Fibroblast of peridontal ligament (primary cell): ENCODE results near the gene ERC2.
A peak's percentile ranks its signal among the peaks of the same experiment; 100 is the strongest.

Experiments used
- DNase-seq: peaks from one replicate; pipeline ENCODE4 v3.0.0-alpha.2; 2010; ENCODE audit errors: extremely low read depth

Gene ERC2

GRCh38 chr3:55934771-55935170 is 533.5 kb downstream of the ERC2 start:
- no peak for DNase-seq

GRCh38 chr3:55929154-55929869 is 539.0 kb downstream of the ERC2 start:
- DNase-seq: no peak

- DNase-seq: no peak
These were observed 544.6 kb downstream of the ERC2 start for GRCh38 chr3:55923626-55924025.

GRCh38 chr3:55923207-55923606 is 545.1 kb downstream of the ERC2 start:
- DNase-seq: no peak

GRCh38 chr3:55912880-55913279 is 555.4 kb downstream of the ERC2 start:
- DNase-seq: no peak

GRCh38 chr3:55911266-55911665 is 557.0 kb downstream of the ERC2 start:
- DNase-seq: no peak

- no peak for DNase-seq
These were observed 557.7 kb downstream of the ERC2 start for GRCh38 chr3:55910543-55910942.

- DNase-seq: no peak
These were observed 558.9 kb downstream of the ERC2 start for GRCh38 chr3:55909373-55909772.

GRCh38 chr3:55907616-55908015 is 560.7 kb downstream of the ERC2 start:
- DNase-seq: no peak

GRCh38 chr3:55906896-55907295 is 561.4 kb downstream of the ERC2 start:
- no peak for DNase-seq

GRCh38 chr3:55904716-55905115 is 563.6 kb downstream of the ERC2 start:
- DNase-seq: no peak

GRCh38 chr3:55903680-55904079 is 564.6 kb downstream of the ERC2 start:
- DNase-seq: no peak

GRCh38 chr3:55902221-55902900 is 565.9 kb downstream of the ERC2 start:
- no peak for DNase-seq

GRCh38 chr3:55899887-55900286 is 568.4 kb downstream of the ERC2 start:
- no peak for DNase-seq

GRCh38 chr3:55897573-55898224 is 570.6 kb downstream of the ERC2 start:
- no peak for DNase-seq

- no peak for DNase-seq
These were observed 572.2 kb downstream of the ERC2 start for GRCh38 chr3:55895897-55896566.

- no peak for DNase-seq
These were observed 573.7 kb downstream of the ERC2 start for GRCh38 chr3:55894605-55895004.

- no peak for DNase-seq
These were observed 575.1 kb downstream of the ERC2 start for GRCh38 chr3:55893045-55893664.

- no peak for DNase-seq
These were observed 577.2 kb downstream of the ERC2 start for GRCh38 chr3:55891106-55891505.

- DNase-seq: no peak
These were observed 579.9 kb downstream of the ERC2 start for GRCh38 chr3:55888282-55888885.

- DNase-seq: peak; percentile 5
These were observed 582.5 kb downstream of the ERC2 start for GRCh38 chr3:55885721-55886120.
